ENCODE measurements around the gene RERGL. TPM values are rescaled to one million over a fixed set of nuclear protein-coding genes. Genes with fewer than 3 reads are reported as not detected.
"Not testable (repeated sequence)": the region's sequence is repeated elsewhere in the genome, so short reads cannot be mapped to it uniquely, and the experiment has no call there.

RERGL gene
- total RNA-seq, 2 experiments from 2014 or later, result not detected

- no peaks in the 10 kb centered on the region for H3K4me1 Mint-ChIP-seq
- H3K9me3 Mint-ChIP-seq, result peaks cover 8% of the 10 kb centered on the region
- no peaks in the 10 kb centered on the region for H3K27me3 Mint-ChIP-seq
- H3K36me3 Mint-ChIP-seq, result no peaks in the 10 kb centered on the region
- H3K4me3 Mint-ChIP-seq, result no peak overlapping the region
- no peak for DNase-seq
- H3K27ac Mint-ChIP-seq, result no peak overlapping the region
Measured at GRCh38 chr12:18066666-18067065, 23.3 kb downstream of the RERGL start.

DNA sequence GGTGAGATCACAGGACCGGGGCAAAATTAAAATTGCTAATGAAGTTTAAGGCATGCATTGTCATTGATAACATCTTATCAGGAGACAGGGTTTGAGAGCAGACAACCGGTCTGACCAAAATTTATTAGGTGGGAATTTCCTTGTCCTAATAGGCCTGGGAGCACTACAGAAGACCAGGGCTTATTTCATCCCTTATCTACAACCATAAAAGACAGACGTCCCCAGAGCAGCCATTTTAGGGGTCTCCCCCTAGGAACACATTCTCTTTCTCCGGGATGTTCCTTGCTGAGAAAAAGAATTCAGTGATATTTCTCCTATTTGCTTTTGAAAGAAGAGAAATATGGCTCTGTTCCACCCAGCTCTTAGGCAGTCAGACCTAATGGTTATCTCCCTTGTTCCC lies 27.1 kb downstream of the RERGL start:
- H3K27me3 Mint-ChIP-seq, H3K36me3 Mint-ChIP-seq, H3K4me3 Mint-ChIP-seq, H3K27ac Mint-ChIP-seq, DNase-seq, H3K4me1 Mint-ChIP-seq: not testable (repeated sequence)
- peaks cover 17% of the 10 kb centered on the region for H3K9me3 Mint-ChIP-seq

DNA sequence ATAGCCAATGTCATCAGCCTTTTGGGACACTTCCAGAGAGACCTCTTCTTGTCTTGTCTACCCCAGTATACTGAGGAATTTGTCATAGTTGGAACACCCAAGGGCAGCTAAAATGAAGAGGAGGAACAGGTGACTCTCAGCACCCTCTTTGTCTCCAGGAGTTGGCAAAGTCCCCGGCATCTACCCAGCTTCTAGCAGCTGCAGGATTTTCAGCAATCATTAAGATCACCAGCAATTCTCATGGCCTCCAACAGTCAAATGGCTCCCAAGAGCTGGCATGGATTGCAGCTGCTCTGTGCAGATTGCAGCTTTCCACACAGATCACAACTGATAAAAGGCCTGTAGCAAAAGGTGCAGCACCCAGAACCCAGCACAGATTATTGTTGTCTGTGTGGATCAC lies 32.9 kb downstream of the RERGL start:
- no peaks in the 10 kb centered on the region for H3K36me3 Mint-ChIP-seq
- no peaks in the 10 kb centered on the region for H3K4me1 Mint-ChIP-seq
- H3K27me3 Mint-ChIP-seq, result no peaks in the 10 kb centered on the region
- H3K27ac Mint-ChIP-seq, result no peak overlapping the region
- no peak overlapping the region for H3K4me3 Mint-ChIP-seq
- DNase-seq, result no peak
- H3K9me3 Mint-ChIP-seq, result peaks cover 13% of the 10 kb centered on the region

DNA sequence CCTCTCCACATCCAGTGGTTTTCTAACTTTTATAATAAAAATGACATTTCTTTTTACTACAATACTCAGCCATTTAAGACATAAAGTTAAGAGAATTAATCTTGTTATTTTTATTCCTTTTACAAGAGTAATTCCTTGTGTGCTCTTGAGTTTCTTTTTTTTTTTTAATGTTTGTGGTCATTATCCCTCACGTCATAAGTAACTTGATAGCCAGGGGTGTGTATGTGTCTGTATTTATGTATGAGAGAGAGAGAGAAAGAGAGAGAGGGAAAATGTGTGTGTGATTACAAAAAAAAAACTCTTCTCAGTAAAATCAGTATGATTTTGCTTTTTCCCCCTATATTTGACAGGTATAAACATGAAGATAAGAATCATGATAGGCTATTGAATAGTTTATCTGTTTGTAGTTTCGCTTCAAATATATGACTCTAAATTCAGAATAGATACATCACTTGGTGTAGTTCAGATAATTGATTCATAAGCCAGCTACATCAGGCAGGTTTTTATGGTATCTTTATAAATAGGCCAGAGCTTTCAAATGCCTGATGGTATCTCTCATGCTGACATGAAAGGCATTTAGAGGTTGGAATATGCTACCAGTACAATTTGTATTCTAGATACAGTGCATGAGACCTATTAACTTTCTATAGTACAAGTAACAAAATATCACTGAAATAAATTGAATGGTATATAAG lies 34.9 kb downstream of the RERGL start:
- DNase-seq, result no peak
- H3K9me3 Mint-ChIP-seq, result peaks cover 7% of the 10 kb centered on the region
- no peak overlapping the region for H3K27ac Mint-ChIP-seq
- no peaks in the 10 kb centered on the region for H3K27me3 Mint-ChIP-seq
- H3K4me3 Mint-ChIP-seq, result no peak overlapping the region
- H3K36me3 Mint-ChIP-seq, result no peaks in the 10 kb centered on the region
- H3K4me1 Mint-ChIP-seq, result no peaks in the 10 kb centered on the region

GRCh38 chr12:18045446-18045992 lies 44.5 kb downstream of the RERGL start:
- Mint-ChIP-seq H3K36me3 (no peaks in the 10 kb centered on the region), H3K9me3 (peaks cover 1% of the 10 kb centered on the region), H3K4me1 (no peaks in the 10 kb centered on the region), H3K27me3 (no peaks in the 10 kb centered on the region), H3K27ac (no peak overlapping the region), H3K4me3 (no peak overlapping the region)
- DNase-seq, result no peak

DNA sequence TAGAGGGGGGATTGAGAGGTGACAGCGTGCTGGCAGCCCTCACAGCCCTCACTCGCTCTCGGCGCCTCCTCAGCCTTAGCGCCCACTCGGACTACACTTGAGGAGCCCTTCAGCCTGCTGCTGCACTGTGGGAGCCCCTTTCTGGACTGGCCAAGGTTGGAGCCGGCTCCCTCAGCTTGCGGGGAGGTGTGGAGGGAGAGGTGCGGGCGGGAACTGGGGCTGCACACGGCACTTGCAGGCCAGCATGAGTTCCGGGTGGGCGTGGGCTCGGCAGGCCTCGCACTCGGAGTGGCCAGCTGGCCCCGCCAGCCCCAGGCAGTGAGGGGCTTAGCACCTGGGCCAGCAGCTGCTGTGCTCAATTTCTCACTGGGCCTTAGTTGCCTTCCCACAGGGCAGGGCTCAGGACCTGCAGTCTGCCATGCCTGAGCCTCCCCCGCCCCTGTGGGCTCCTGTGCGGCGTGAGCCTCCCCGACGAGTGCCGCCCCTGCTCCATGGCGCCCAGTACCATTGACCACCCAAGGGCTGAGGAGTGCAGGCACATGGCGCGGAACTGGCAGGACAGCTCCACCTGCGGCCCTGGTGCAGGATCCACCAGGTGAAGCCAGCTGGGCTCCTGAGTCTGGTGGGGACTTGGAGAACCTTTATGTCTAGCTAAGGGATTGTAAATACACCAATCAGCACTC lies 49.8 kb downstream of the RERGL start:
- H3K9me3 Mint-ChIP-seq, result peaks cover 12% of the 10 kb centered on the region
- not testable (repeated sequence) for H3K4me1 Mint-ChIP-seq, H3K36me3 Mint-ChIP-seq, DNase-seq, H3K4me3 Mint-ChIP-seq, H3K27ac Mint-ChIP-seq, H3K27me3 Mint-ChIP-seq

Other genes with a start within 250 kb of the RERGL start
- not detected for gene PIK3C2G, start 171.3 kb upstream of the RERGL start, total RNA-seq